Measurements from ENCODE around the gene MT1G. TPM values are rescaled to one million over a fixed set of nuclear protein-coding genes. Genes with fewer than 3 reads are reported as not detected.
"Not testable (repeated sequence)": the region's sequence is repeated elsewhere in the genome, so short reads cannot be mapped to it uniquely, and the experiment has no call there.

The MT1G gene
- polyA plus RNA-seq, 1 experiment = not detected

DNA sequence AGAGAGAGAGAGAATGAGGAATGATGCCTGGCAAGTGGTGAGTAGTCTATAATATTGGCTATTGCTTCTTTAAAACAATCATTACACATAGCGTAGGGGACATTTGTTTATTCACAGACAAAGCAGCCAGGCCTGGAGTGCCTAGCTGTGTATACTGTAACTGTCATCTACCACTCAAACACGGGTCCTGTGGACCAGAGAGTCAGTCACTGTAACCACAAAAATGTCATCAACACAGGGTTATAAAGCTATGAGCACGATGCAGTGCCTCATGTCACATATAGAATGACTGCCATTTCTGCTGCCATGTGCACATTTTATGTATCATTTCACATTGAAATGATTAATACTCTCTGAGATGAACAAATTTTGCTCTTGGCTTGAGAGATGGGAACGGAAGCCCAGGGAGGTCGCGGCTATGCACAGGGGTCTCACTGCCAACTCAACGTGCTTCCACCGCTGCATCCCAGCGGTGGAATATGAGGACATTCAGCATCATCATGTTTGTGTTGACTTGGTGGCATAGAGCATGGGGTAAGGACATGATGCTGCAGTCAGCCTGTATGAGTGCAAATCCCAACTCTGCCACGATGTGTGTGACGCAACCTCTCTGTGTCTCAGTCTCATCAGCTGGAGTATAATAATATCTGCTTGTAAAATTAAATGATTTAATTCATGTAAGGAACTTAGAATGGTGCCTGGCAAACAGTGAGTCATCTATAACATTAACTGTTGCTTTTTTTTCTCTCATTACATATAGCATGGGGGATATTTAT is 5.1 kb upstream of the MT1G start:
- DNase-seq (ENCODE audit: low read depth, low spot score) = no peak
- ChIA-PET POLR2A (interaction anchor here (0.8 to 1.5 kb wide), 4 partner anchors 10 to 66 kb away, joined by 3 to 6 read pairs (median 5); partner anchors contain the start of genes MT1E and MT1X), CTCF (interaction anchor here (1.2 to 2.9 kb wide), 4 partner anchors 10 to 117 kb away, joined by 4 to 19 read pairs (median 4); partner anchors contain the start of gene MT1X)
- H3K27ac ChIP-seq (ENCODE audit: low read depth, low read length) = no peak overlapping the region
- no peak overlapping the region for H3K4me3 ChIP-seq (ENCODE audit: low read depth, low read length)
- H3K27me3 ChIP-seq (ENCODE audit: control insufficient read depth, insufficient read depth, low read length) = peaks cover 51% of the 10 kb centered on the region
- TF ChIP-seq, protein P1, sequence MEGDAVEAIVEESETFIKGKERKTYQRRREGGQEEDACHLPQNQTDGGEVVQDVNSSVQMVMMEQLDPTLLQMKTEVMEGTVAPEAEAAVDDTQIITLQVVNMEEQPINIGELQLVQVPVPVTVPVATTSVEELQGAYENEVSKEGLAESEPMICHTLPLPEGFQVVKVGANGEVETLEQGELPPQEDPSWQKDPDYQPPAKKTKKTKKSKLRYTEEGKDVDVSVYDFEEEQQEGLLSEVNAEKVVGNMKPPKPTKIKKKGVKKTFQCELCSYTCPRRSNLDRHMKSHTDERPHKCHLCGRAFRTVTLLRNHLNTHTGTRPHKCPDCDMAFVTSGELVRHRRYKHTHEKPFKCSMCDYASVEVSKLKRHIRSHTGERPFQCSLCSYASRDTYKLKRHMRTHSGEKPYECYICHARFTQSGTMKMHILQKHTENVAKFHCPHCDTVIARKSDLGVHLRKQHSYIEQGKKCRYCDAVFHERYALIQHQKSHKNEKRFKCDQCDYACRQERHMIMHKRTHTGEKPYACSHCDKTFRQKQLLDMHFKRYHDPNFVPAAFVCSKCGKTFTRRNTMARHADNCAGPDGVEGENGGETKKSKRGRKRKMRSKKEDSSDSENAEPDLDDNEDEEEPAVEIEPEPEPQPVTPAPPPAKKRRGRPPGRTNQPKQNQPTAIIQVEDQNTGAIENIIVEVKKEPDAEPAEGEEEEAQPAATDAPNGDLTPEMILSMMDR (IDR thresholded peaks at IDR 0.05; ENCODE audit: low read depth, low read length) = no peak
- no peaks in the 10 kb centered on the region; the same call in 1 of the 2 replicates for H3K9me3 ChIP-seq (ENCODE audit: control insufficient read depth, insufficient read depth, low read length)

GRCh38 chr16:56672171-56672570 is 4.3 kb upstream of the MT1G start:
- POLR2A ChIA-PET = interaction anchor here (1.1 to 1.5 kb wide), 3 partner anchors 10 to 65 kb away, joined by 4 to 6 read pairs (median 6); partner anchors contain the start of genes MT1E and MT1X
- not testable (repeated sequence) for H3K9me3 ChIP-seq (ENCODE audit: control insufficient read depth, insufficient read depth, low read length); H3K4me3 ChIP-seq (ENCODE audit: low read depth, low read length); H3K27ac ChIP-seq (ENCODE audit: low read depth, low read length); DNase-seq (ENCODE audit: low read depth, low spot score)
- CTCF ChIA-PET = interaction anchor here (2.9 kb wide), 1 partner anchor 30 kb away, joined by 19 read pairs; no protein-coding TSS in a partner anchor
- H3K27me3 ChIP-seq (ENCODE audit: control insufficient read depth, insufficient read depth, low read length) = peaks cover 57% of the 10 kb centered on the region

DNA sequence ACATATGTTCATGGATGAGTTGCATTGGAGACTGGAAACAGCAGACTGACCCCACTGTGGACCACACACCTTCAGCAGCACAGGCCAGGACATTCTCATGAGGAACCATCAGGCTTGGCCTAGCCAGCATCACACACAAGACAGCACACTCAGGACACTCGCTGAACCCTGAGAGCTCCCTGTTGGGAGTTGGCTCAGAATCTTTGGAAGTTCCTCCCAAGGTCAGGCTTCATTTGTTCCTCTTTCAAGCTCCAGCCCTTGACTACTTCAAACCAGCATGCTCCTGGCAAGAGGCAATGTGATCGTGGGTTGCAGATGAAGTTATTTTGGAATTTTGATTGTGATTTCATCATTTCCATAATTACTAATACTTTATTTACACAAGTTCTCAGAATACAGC is 3.8 kb upstream of the MT1G start:
- CTCF ChIA-PET = interaction anchor here (2.9 kb wide), 1 partner anchor 31 kb away, joined by 19 read pairs; no protein-coding TSS in a partner anchor
- not testable (repeated sequence) for H3K4me3 ChIP-seq (ENCODE audit: low read depth, low read length); H3K9me3 ChIP-seq (ENCODE audit: control insufficient read depth, insufficient read depth, low read length); DNase-seq (ENCODE audit: low read depth, low spot score); H3K27ac ChIP-seq (ENCODE audit: low read depth, low read length)
- H3K27me3 ChIP-seq (ENCODE audit: control insufficient read depth, insufficient read depth, low read length) = peaks cover 58% of the 10 kb centered on the region
- POLR2A ChIA-PET = interaction anchor here (1.5 kb wide), 1 partner anchor 46 kb away, joined by 6 read pairs; the partner anchor contains the start of gene MT1E

- DNase-seq (ENCODE audit: low read depth, low spot score) = no peak
- CTCF ChIA-PET = no interaction called here
- Histone ChIP-seq H3K27me3 (ENCODE audit: control insufficient read depth, insufficient read depth, low read length) (peaks cover 55% of the 10 kb centered on the region), H3K27ac (ENCODE audit: low read depth, low read length) (no peak overlapping the region), H3K9me3 (ENCODE audit: control insufficient read depth, insufficient read depth, low read length) (no peaks in the 10 kb centered on the region; the same call in 1 of the 2 replicates), H3K4me3 (ENCODE audit: low read depth, low read length) (no peak overlapping the region)
- TF ChIP-seq, protein P1 (IDR thresholded peaks at IDR 0.05; ENCODE audit: low read depth, low read length) = no peak
- POLR2A ChIA-PET = no interaction called here
These were observed 2.7 kb upstream of the MT1G start for GRCh38 chr16:56670620-56670934.

GRCh38 chr16:56669840-56670619 is 2.2 kb upstream of the MT1G start:
- Histone ChIP-seq H3K27me3 (ENCODE audit: control insufficient read depth, insufficient read depth, low read length) (peaks cover 58% of the 10 kb centered on the region), H3K27ac (ENCODE audit: low read depth, low read length) (no peak overlapping the region), H3K9me3 (ENCODE audit: control insufficient read depth, insufficient read depth, low read length) (no peaks in the 10 kb centered on the region; the same call in 1 of the 2 replicates), H3K4me3 (ENCODE audit: low read depth, low read length) (no peak overlapping the region)
- ChIA-PET POLR2A (no interaction called here), CTCF (no interaction called here)
- DNase-seq (ENCODE audit: low read depth, low spot score) = no peak
- TF ChIP-seq, protein P1 (IDR thresholded peaks at IDR 0.05; ENCODE audit: low read depth, low read length) = no peak

Data from AG04450 (cell line).